HUES48 (cell line): Measurements from ENCODE around the gene MRPS31.
A peak's percentile ranks its signal among the peaks of the same experiment; 100 is the strongest.

Source experiments
- H3K27ac ChIP-seq: one replicate; pipeline ENCODE4 v1.7.0; 2013; ENCODE audit warnings: low read depth, low read length, inconsistent platforms
- H3K27me3 ChIP-seq: 2 replicates; pipeline ENCODE4 v1.6.1; 2013; ENCODE audit warnings: mild to moderate bottlenecking, low read length; ENCODE audit not compliant: control insufficient read depth, insufficient read depth
- H3K36me3 ChIP-seq: 2 replicates; pipeline ENCODE4 v1.6.1; 2013; ENCODE audit warnings: low read length; ENCODE audit not compliant: control insufficient read depth, insufficient read depth
- H3K4me1 ChIP-seq: 2 replicates; pipeline ENCODE4 v1.6.1; 2013; ENCODE audit warnings: mild to moderate bottlenecking, low read length; ENCODE audit not compliant: control insufficient read depth, insufficient read depth
- H3K4me3 ChIP-seq: 2 replicates; pipeline ENCODE4 v1.5.1; 2013; ENCODE audit warnings: mild to moderate bottlenecking, low read depth, low read length
- H3K9ac ChIP-seq: 2 replicates; pipeline ENCODE4 v1.6.1; 2013; ENCODE audit warnings: mild to moderate bottlenecking, low read depth, low read length, moderate library complexity
- H3K9me3 ChIP-seq: 2 replicates; pipeline ENCODE4 v1.6.1; 2013; ENCODE audit warnings: low read length; ENCODE audit not compliant: control insufficient read depth, insufficient read depth

Gene MRPS31

DNA sequence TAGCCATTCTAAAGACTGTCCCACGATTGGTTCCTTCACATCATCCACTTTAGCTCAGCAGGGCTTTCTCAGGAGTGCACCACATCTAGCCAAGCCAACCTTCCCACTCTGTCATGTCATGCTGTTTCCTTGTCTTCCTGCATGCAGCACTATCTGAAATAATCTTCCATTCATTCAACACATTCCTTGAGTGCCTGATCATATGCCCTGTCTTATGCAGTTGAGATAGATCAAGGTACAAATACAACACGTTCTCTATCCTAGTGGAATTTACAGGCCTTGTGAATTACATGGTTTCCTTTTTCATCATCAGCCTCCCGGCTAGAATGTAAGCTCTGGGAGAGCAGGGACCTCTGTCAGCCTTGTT, 6.8 kb upstream of the MRPS31 start:
- Histone ChIP-seq H3K9ac (no peak overlapping the region), H3K27me3 (no peaks in the 10 kb centered on the region), H3K9me3 (no peaks in the 10 kb centered on the region), H3K4me3 (0 out of 2 replicates have a peak overlapping the region, but pooled peaks have one; percentile 56), H3K27ac (no peak overlapping the region), H3K4me1 (peaks cover 5% of the 10 kb centered on the region; the same call in 1 of the 2 replicates), H3K36me3 (no peaks in the 10 kb centered on the region)

DNA sequence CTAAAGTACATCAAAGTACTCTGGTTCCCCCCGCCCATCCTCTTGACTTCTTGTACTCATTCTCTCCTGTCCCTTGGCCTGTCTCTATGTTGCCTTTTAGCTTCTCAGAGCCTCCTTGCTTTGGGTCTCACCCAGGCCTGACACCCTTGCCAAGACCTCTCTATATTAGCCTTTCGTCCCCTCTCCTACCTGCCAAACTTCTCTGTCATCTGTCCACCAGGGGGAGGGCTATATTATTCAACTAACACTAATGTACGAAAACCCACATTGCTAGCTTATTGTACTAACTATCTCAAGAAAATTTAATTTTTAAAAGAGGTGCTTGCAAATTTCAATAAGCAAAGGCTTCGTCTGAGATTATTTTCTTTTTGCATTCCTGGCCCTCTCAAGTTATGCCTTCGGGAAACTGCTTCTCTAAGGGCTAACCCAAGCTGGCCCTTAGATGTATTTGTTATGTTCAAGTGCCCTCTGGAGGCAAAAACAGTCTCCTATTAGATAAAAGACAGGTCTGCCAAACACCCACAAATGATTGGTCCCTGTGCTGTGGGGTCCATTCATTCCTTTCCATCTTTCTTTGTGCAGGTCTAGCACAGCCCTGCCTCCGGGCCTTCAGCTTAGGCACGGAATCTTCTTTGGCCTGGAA, 6.3 kb upstream of the MRPS31 start:
- Histone ChIP-seq H3K9me3 (no peaks in the 10 kb centered on the region), H3K4me3 (peak overlapping the region; percentile 56), H3K36me3 (no peaks in the 10 kb centered on the region), H3K9ac (no peak overlapping the region), H3K27me3 (no peaks in the 10 kb centered on the region), H3K27ac (no peak overlapping the region), H3K4me1 (peaks cover 5% of the 10 kb centered on the region; the same call in 1 of the 2 replicates)

DNA sequence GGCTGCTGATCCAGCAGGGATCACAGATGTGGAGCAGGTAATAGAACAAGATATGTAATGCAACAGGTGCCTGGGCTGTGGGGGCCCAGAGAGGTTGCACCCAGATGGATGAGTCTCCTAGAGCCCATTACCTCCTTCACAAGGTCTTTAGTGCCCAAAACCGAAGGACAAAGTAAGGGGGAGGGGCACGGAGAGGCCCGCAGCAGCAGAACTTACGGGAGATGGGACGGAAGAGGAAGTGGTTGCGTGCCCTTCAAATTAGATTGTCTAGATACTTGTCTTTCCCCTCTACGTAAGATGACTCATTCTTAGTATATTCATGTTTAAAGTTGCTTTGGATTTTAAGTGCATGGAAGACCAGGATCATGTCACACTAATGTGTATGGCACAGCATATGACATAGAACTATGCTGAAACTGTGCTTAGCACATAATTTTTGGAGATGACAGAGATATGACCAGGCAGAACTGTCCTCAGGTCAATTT, 5.7 kb upstream of the MRPS31 start:
- no peaks in the 10 kb centered on the region for H3K9me3 ChIP-seq
- no peaks in the 10 kb centered on the region for H3K27me3 ChIP-seq
- no peak overlapping the region for H3K9ac ChIP-seq
- peaks cover 5% of the 10 kb centered on the region; the same call in 1 of the 2 replicates for H3K4me1 ChIP-seq
- no peak overlapping the region for H3K27ac ChIP-seq
- no peak overlapping the region for H3K4me3 ChIP-seq
- H3K36me3 ChIP-seq: no peaks in the 10 kb centered on the region

DNA sequence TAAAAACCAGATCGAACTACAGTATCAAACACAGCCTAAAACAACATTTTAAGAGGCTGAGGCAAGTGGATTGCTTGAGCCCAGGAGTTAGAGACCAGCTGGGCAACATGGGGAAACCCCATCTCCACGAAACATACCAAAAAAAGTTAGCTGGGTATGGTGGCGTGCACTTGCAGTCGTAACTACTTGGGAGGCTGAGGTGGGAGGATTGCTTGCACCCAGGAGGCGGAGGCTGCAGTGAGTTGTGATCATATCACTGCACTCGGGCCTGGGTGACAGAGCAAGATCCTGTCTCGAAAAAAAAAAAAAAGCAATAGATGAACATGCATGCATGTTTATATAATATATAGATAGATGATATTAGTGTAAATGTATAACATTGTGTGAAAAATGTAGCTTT, 5.2 kb upstream of the MRPS31 start:
- H3K4me1 ChIP-seq: peaks cover 5% of the 10 kb centered on the region; the same call in 1 of the 2 replicates
- no peak overlapping the region for H3K9ac ChIP-seq
- H3K4me3 ChIP-seq: no peak overlapping the region
- no peaks in the 10 kb centered on the region for H3K27me3 ChIP-seq
- H3K36me3 ChIP-seq: no peaks in the 10 kb centered on the region
- no peaks in the 10 kb centered on the region for H3K9me3 ChIP-seq
- no peak overlapping the region for H3K27ac ChIP-seq

DNA sequence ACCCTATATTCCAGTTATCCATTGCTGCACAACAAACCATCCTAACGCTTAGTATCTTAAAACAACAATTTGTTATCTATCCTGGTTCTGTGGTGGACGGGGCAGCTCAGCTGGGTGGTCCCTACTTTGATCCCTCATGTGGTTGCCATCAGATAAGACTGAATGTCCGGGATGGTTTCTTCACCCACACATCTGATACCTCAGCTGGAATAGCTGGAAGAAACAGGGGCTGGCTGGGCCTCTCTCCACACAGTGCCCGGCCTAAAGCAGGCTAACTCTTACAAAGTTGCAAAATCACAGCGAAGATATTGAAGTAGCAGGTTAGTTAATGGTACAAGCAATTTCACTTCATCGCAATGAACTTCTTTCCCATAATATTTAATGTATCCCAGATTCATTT, 3.7 kb upstream of the MRPS31 start:
- Histone ChIP-seq H3K9me3 (no peaks in the 10 kb centered on the region), H3K9ac (no peak overlapping the region), H3K27ac (no peak overlapping the region), H3K27me3 (no peaks in the 10 kb centered on the region), H3K36me3 (no peaks in the 10 kb centered on the region), H3K4me1 (no peaks in the 10 kb centered on the region), H3K4me3 (no peak overlapping the region)

DNA sequence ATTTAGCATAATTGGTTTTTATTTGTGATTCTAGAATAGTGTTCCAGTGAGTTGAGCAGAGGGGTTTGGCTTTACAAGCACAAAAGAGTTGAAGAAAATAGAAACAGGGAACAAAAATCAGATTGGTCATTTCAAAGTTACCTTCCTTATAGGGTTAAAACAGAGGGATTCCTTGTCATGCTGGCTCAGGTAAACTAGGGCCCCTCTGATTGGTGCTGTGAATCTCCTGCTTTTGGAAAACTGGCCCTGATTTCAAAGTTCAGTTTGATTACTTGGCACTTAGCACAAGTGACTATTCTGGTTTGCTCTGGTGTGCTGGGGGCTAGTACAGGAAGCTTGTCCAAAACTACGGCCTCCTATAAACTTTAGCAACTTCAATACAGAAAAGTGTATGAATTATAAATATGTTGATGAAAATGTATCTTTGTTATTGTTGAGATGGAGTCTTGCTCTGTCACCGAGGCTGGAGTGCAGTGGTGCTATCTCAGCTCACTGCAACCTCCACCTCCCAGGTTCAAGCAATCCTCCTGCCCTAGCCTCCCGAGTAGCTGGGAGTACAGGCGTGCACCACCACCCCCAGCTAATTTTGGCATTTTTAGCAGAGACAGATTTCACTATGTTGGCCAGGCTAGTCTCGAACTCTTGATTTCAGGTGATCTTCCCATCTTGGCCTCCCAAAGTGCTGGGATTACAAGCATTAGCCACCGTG, 1.9 kb upstream of the MRPS31 start:
- H3K9ac ChIP-seq: no peak overlapping the region
- no peak overlapping the region for H3K27ac ChIP-seq
- no peaks in the 10 kb centered on the region for H3K27me3 ChIP-seq
- no peak overlapping the region for H3K4me3 ChIP-seq
- no peaks in the 10 kb centered on the region for H3K9me3 ChIP-seq
- H3K4me1 ChIP-seq: no peaks in the 10 kb centered on the region
- no peaks in the 10 kb centered on the region for H3K36me3 ChIP-seq

DNA sequence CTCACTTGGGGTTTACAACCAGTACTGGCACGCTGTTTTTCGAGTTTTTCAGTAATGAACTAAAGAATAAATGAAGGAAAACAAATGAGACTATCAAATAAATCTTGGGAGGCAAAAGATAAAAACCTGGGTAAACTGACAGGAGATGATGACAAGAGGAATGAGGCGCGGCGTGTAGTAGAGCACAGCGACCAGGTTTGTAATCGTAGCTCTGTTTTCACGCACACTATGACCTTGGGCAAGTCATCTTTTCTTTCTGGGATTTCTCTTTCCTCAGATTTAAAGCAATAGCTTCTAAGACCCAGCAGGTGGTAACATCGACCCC, 419 bp downstream of the MRPS31 start:
- H3K9ac ChIP-seq: peak overlapping the region; percentile 88
- peak overlapping the region; percentile 92 for H3K27ac ChIP-seq
- no peaks in the 10 kb centered on the region for H3K9me3 ChIP-seq
- peak overlapping the region; percentile 89 for H3K4me3 ChIP-seq
- H3K4me1 ChIP-seq: no peaks in the 10 kb centered on the region
- H3K27me3 ChIP-seq: no peaks in the 10 kb centered on the region
- H3K36me3 ChIP-seq: peaks cover 14% of the 10 kb centered on the region

DNA sequence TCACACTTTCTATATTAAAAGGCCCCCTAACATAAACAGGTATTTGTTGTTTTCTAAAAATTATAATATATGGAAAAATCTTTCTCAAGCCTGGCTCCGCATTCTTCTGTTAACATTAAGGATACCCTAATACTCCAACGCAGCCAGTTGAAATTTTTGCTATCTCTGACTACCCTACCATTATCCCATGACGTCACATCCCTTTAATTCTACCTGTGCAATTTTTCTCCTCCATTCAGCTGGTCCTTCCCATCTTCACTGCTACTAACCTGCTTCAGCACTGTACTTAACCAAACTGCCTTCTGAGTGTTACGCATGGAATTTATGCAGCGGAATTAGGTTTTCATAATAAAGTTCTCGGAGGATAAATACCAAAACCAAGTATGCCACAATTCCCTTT, 1.0 kb downstream of the MRPS31 start:
- Histone ChIP-seq H3K9me3 (no peaks in the 10 kb centered on the region), H3K4me1 (no peaks in the 10 kb centered on the region), H3K27me3 (no peaks in the 10 kb centered on the region), H3K27ac (no peak overlapping the region), H3K4me3 (peak overlapping the region; percentile 89), H3K36me3 (peaks cover 20% of the 10 kb centered on the region), H3K9ac (no peak overlapping the region)

DNA sequence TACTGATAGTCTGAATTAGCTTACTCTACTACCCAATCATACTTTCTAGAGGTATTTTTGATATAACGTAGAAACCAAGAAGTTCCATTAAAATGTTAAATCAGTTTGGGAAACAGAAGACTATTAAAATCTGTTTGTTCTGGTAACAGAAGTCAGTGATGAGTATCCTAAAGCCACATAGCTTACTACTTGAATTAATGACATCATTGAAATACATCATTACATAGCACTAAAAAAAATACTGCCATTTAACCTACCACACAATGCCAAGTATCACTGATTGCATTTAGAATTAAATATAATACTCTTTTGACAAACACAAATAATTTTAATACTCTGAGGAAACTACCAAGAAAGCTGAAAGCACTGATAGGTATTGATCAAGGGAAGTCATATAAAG, 5.4 kb downstream of the MRPS31 start:
- Histone ChIP-seq H3K27me3 (no peaks in the 10 kb centered on the region), H3K9ac (no peak overlapping the region), H3K4me3 (no peak overlapping the region), H3K27ac (no peak overlapping the region), H3K9me3 (no peaks in the 10 kb centered on the region), H3K36me3 (peaks cover 25% of the 10 kb centered on the region), H3K4me1 (no peaks in the 10 kb centered on the region)

DNA sequence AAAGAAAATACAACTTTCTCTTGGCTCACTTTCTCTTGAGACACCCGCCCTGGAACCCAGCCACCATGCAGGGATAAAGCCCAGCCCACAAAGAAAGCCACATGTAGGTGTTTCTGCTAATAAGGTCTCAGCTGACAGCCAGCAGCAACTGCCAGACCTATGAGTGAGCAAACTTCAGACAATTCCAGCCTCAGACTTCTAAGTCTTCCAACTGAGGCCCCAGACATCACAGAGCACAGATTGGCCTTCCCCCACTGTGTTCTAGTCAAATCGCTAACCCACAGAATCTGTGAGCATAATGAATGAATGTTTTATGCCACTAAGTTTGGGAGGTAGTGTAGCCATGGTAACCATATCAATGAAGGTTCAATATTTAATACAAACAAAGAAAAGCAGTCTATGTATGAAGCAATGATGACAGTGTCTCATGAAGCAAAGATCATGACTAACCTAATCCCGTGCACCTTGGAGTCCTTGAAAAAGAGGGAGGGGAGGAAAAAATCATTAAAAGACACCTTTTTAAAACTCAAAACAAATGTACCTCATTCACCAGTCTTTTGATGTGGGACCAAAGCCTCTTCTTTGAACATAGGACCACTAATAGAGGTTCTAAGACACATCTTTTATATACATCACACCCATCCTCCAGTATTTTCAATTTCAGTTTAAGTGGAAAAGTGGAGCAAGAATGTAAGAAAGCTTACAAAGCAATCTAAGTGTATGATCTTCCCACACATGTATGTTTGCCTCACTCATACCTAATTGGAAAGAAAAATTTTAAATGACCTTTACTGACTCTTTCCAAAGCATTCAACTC, 6.2 kb downstream of the MRPS31 start:
- H3K9ac ChIP-seq: no peak overlapping the region
- H3K4me3 ChIP-seq: no peak overlapping the region
- H3K4me1 ChIP-seq: no peaks in the 10 kb centered on the region
- H3K36me3 ChIP-seq: peaks cover 29% of the 10 kb centered on the region
- no peak overlapping the region for H3K27ac ChIP-seq
- H3K9me3 ChIP-seq: no peaks in the 10 kb centered on the region
- H3K27me3 ChIP-seq: no peaks in the 10 kb centered on the region

DNA sequence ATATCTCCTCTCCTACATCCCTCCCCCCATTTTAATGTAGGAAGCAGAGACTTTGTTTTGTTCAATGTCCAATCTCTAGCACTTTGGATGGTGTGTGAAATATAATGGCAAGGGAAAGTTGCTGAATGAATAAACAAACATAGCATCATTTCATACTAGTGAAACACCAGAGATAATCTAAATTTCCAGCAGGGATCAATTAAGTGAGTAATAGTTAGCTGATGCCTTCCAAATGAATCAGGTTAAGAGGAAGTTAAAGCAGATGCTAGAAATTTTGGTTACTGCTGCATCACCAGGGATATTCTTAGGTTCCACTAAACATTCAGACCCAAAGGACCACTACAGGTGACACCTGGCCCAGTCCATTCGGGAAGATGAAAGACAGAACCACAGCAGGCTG, 8.1 kb downstream of the MRPS31 start:
- Histone ChIP-seq H3K27me3 (no peaks in the 10 kb centered on the region), H3K4me1 (no peaks in the 10 kb centered on the region), H3K4me3 (no peak overlapping the region), H3K9ac (no peak overlapping the region), H3K9me3 (no peaks in the 10 kb centered on the region), H3K27ac (no peak overlapping the region), H3K36me3 (peaks cover 44% of the 10 kb centered on the region)
